OCI-LY7 (cell line): ENCODE measurements around the gene UNC13B. TPM values are rescaled to one million over a fixed set of nuclear protein-coding genes. Genes with fewer than 3 reads are reported as not detected.

Source experiments
- BruUV-seq: library from RNA; stranded (reverse); fragments of 400-500 nt; replicated peaks from 2 replicates; lab custom pipeline; 2021; lab: Mats Ljungman, UMichigan
- CTCF ChIA-PET: fragments of 300-600 bp; sonication (Branson Sonifier 250); formaldehyde crosslinking; loops from one replicate; lab custom pipeline; 2022; ENCODE audit warnings: antibody characterized with exemption; ENCODE audit not compliant: unreplicated experiment; lab: Charles Lee
- POLR2A ChIA-PET: fragments of 300-600 bp; sonication (Branson Sonifier 250); formaldehyde crosslinking; loops from one replicate; lab custom pipeline; 2022; ENCODE audit warnings: antibody characterized with exemption; lab: Charles Lee
- DNase-seq: peaks from one replicate; pipeline ENCODE4 v3.0.0-alpha.2; 2015; ENCODE audit warnings: low spot score
- H2AFZ ChIP-seq: fragments of 200-600 bp; sonication (generic), shearing (Covaris generic); 2 replicates; pipeline ENCODE4 v1.6.1; 2014; ENCODE audit warnings: mild to moderate bottlenecking, antibody characterized with exemption, low read length, moderate library complexity
- H3K27ac ChIP-seq: fragments of 200-600 bp; sonication (generic); 2 replicates; pipeline ENCODE4 v1.5.1; 2014; ENCODE audit warnings: mixed run types, low read depth, mild to moderate bottlenecking, moderate library complexity, low read length, inconsistent platforms; ENCODE audit not compliant: poor library complexity, severe bottlenecking
- H3K36me3 ChIP-seq: fragments of 200-600 bp; sonication (generic); 2 replicates; pipeline ENCODE4 v1.6.1; 2014; ENCODE audit warnings: mild to moderate bottlenecking, antibody characterized with exemption, low read length, moderate library complexity, mixed read lengths; ENCODE audit not compliant: insufficient read depth
- H3K4me1 ChIP-seq: fragments of 200-600 bp; sonication (generic); 2 replicates; pipeline ENCODE4 v1.5.1; 2014; ENCODE audit warnings: mild to moderate bottlenecking, low read length; ENCODE audit not compliant: insufficient read depth, poor library complexity, severe bottlenecking
- H3K4me2 ChIP-seq: fragments of 200-600 bp; sonication (generic); 2 replicates; pipeline ENCODE4 v1.6.1; 2014; ENCODE audit warnings: mild to moderate bottlenecking, low read length
- H3K4me3 ChIP-seq: fragments of 200-600 bp; sonication (generic); 2 replicates; pipeline ENCODE4 v1.5.1; 2014; ENCODE audit warnings: mild to moderate bottlenecking, low read depth, low read length; ENCODE audit not compliant: poor library complexity, severe bottlenecking
- H3K79me2 ChIP-seq: fragments of 200-600 bp; sonication (generic); 2 replicates; pipeline ENCODE4 v1.6.1; 2016; ENCODE audit warnings: low read depth, mild to moderate bottlenecking, low read length, moderate library complexity, mixed read lengths; ENCODE audit not compliant: insufficient read depth
- H3K9me2 ChIP-seq: fragments of 200-600 bp; sonication (generic); 2 replicates; pipeline ENCODE4 v1.6.1; 2016; ENCODE audit warnings: mild to moderate bottlenecking, low read length, mixed read lengths; ENCODE audit not compliant: insufficient read depth
- H3K9me3 ChIP-seq: fragments of 200-600 bp; sonication (generic); 2 replicates; pipeline ENCODE4 v1.6.1; 2014; ENCODE audit warnings: mild to moderate bottlenecking, mixed run types, low read length, mixed read lengths
- H4K20me1 ChIP-seq: fragments of 200-600 bp; sonication (generic); 2 replicates; pipeline ENCODE4 v1.6.1; 2014; ENCODE audit warnings: mild to moderate bottlenecking, antibody characterized with exemption, low read length, moderate library complexity, mixed read lengths; ENCODE audit not compliant: insufficient read depth
- EZH2phosphoT487 ChIP-seq: fragments of 200-600 bp; sonication (generic); IDR thresholded peaks from 2 replicates; pipeline ENCODE4 v1.6.1; 2018; ENCODE audit warnings: low read depth, borderline replicate concordance, mild to moderate bottlenecking, mixed run types, antibody characterized with exemption, low read length, moderate library complexity, mixed read lengths
- intact Hi-C: fragments of 100-400 bp; cut with micrococcal nuclease; formaldehyde crosslinking; loops from one replicate; pipeline ENCODE4 v1.10.0; 2022; ENCODE audit not compliant: unreplicated experiment
- total RNA-seq, 2 experiments: library from RNA; depleted of rRNA in 1 of 2; stranded (reverse); fragments of >200 nt in 1 of 2; shearing (Covaris generic) in 1 of 2; gene quantifications; 2 replicates each; pipeline ENCODE4 v1.2.3, GENCODE V29; 2014 to 2022
- TF ChIP-seq, protein P1 (sequence below): fragments of 200-600 bp; sonication (generic); conservative IDR thresholded peaks from 2 replicates; pipeline ENCODE4 v1.5.1; 2014; ENCODE audit warnings: mild to moderate bottlenecking, antibody characterized with exemption, low read length, moderate library complexity, mixed read lengths

The UNC13B gene
- total RNA-seq, 2 experiments from 2014 or later: 1.7 to 5.8 TPM

DNA sequence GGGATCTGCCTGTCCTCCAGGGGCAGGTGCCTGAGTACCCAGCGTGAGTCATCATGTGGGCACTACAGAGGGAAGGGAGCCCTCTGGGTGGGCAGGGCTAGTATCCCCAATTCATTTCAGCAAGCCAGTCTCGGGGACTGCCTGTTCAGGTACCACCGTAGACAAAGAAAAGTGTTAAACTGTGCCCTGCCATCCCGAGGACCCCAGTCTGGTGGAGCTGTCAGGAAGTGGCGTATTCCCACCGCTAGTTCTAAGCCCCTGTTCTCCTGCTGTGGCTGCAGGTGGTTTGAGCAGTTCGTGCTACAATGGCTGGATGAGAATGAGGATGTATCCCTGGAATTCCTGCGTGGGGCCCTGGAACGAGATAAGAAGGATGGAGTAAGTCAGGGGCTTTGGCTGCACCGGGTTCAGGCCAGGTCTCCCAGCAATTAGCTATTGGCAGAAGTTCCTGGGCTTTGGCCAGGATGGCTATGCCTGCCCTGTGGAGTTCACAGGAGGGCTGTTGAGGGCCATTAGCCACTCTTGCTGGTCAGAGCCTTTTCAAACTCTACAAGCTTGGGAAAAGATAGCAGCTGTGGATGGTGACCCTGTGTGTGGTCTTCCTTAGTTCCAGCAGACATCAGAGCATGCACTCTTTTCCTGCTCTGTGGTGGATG is 234.9 kb downstream of the UNC13B start:
- H2AFZ ChIP-seq: no peak overlapping the region
- H3K4me1 ChIP-seq: no peaks in the 10 kb centered on the region
- H3K9me3 ChIP-seq: no peaks in the 10 kb centered on the region
- no peaks in the 10 kb centered on the region for H4K20me1 ChIP-seq
- no peak overlapping the region for H3K4me3 ChIP-seq
- intact Hi-C loops: no loop called here
- ChIA-PET POLR2A (interaction anchor here (1.1 to 1.4 kb wide), 2 partner anchors 11 to 28 kb away, joined by 4 read pairs; no protein-coding TSS in a partner anchor), CTCF (interaction anchor here (0.7 kb wide), 1 partner anchor 9 kb away, joined by 5 read pairs; no protein-coding TSS in a partner anchor)
- H3K36me3 ChIP-seq: no peaks in the 10 kb centered on the region
- BruUV-seq: no TSS peak
- H3K27ac ChIP-seq: no peak overlapping the region
- no peaks in the 10 kb centered on the region for H3K79me2 ChIP-seq
- H3K9me2 ChIP-seq: no peaks in the 10 kb centered on the region
- DNase-seq: no peak
- no peak overlapping the region for H3K4me2 ChIP-seq
- no peak for TF ChIP-seq EZH2phosphoT487
- TF ChIP-seq, protein P1, sequence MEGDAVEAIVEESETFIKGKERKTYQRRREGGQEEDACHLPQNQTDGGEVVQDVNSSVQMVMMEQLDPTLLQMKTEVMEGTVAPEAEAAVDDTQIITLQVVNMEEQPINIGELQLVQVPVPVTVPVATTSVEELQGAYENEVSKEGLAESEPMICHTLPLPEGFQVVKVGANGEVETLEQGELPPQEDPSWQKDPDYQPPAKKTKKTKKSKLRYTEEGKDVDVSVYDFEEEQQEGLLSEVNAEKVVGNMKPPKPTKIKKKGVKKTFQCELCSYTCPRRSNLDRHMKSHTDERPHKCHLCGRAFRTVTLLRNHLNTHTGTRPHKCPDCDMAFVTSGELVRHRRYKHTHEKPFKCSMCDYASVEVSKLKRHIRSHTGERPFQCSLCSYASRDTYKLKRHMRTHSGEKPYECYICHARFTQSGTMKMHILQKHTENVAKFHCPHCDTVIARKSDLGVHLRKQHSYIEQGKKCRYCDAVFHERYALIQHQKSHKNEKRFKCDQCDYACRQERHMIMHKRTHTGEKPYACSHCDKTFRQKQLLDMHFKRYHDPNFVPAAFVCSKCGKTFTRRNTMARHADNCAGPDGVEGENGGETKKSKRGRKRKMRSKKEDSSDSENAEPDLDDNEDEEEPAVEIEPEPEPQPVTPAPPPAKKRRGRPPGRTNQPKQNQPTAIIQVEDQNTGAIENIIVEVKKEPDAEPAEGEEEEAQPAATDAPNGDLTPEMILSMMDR: no peak

GRCh38 chr9:35397216-35397698 is 235.4 kb downstream of the UNC13B start:
- BruUV-seq: no TSS peak
- no peak overlapping the region for H3K27ac ChIP-seq
- ChIA-PET POLR2A (interaction anchor here (0.6 to 1.4 kb wide), 4 partner anchors 7 to 301 kb away, joined by 3 to 4 read pairs (median 4); no protein-coding TSS in a partner anchor), CTCF (interaction anchor here (0.7 kb wide), 1 partner anchor 8 kb away, joined by 5 read pairs; no protein-coding TSS in a partner anchor)
- no peaks in the 10 kb centered on the region for H3K79me2 ChIP-seq
- no peak overlapping the region for H3K4me2 ChIP-seq
- DNase-seq: no peak
- no peaks in the 10 kb centered on the region for H4K20me1 ChIP-seq
- no peaks in the 10 kb centered on the region for H3K36me3 ChIP-seq
- no peaks in the 10 kb centered on the region for H3K9me2 ChIP-seq
- H3K4me1 ChIP-seq: no peaks in the 10 kb centered on the region
- TF ChIP-seq, protein P1: no peak
- no peak for TF ChIP-seq EZH2phosphoT487
- no peak overlapping the region for H3K4me3 ChIP-seq
- intact Hi-C loops: no loop called here
- no peak overlapping the region for H2AFZ ChIP-seq
- H3K9me3 ChIP-seq: no peaks in the 10 kb centered on the region

GRCh38 chr9:35397923-35398322 is 236.1 kb downstream of the UNC13B start:
- no peaks in the 10 kb centered on the region for H3K36me3 ChIP-seq
- no peak overlapping the region for H3K27ac ChIP-seq
- TF ChIP-seq, protein P1: no peak
- TF ChIP-seq EZH2phosphoT487: no peak
- BruUV-seq: no TSS peak
- CTCF ChIA-PET: no interaction called here
- H3K9me3 ChIP-seq: no peaks in the 10 kb centered on the region
- no peak overlapping the region for H3K4me3 ChIP-seq
- no peak overlapping the region for H2AFZ ChIP-seq
- no peaks in the 10 kb centered on the region for H4K20me1 ChIP-seq
- no peak for DNase-seq
- H3K79me2 ChIP-seq: no peaks in the 10 kb centered on the region
- POLR2A ChIA-PET: interaction anchor here (0.6 to 1.4 kb wide), 4 partner anchors 8 to 302 kb away, joined by 3 to 4 read pairs (median 4); no protein-coding TSS in a partner anchor
- no peaks in the 10 kb centered on the region for H3K9me2 ChIP-seq
- intact Hi-C loops: no loop called here
- H3K4me2 ChIP-seq: no peak overlapping the region
- H3K4me1 ChIP-seq: no peaks in the 10 kb centered on the region
